ENCODE results near the gene BPIFB6. TPM values are rescaled to one million over a fixed set of nuclear protein-coding genes. Genes with fewer than 3 reads are reported as not detected.

Gene BPIFB6
- total and polyA plus RNA-seq, 7 donors: not detected

GRCh38 chr20:33013701-33014326 lies 17.6 kb upstream of the BPIFB6 start:
- no peaks in the 10 kb centered on the region for H3K4me1 ChIP-seq
- no peaks in the 10 kb centered on the region for H3K9me3 ChIP-seq
- peaks cover 0 to 6% (median 0%) of the 10 kb centered on the region in 3 donors for H3K27me3 ChIP-seq
- TF ChIP-seq POLR2A (IDR thresholded peaks at IDR 0.05) (no peak), EP300 (IDR thresholded peaks at IDR 0.05) (no peak), POLR2AphosphoS5 (IDR thresholded peaks at IDR 0.05) (no peak)
- TF ChIP-seq, protein P1, sequence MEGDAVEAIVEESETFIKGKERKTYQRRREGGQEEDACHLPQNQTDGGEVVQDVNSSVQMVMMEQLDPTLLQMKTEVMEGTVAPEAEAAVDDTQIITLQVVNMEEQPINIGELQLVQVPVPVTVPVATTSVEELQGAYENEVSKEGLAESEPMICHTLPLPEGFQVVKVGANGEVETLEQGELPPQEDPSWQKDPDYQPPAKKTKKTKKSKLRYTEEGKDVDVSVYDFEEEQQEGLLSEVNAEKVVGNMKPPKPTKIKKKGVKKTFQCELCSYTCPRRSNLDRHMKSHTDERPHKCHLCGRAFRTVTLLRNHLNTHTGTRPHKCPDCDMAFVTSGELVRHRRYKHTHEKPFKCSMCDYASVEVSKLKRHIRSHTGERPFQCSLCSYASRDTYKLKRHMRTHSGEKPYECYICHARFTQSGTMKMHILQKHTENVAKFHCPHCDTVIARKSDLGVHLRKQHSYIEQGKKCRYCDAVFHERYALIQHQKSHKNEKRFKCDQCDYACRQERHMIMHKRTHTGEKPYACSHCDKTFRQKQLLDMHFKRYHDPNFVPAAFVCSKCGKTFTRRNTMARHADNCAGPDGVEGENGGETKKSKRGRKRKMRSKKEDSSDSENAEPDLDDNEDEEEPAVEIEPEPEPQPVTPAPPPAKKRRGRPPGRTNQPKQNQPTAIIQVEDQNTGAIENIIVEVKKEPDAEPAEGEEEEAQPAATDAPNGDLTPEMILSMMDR (IDR thresholded peaks at IDR 0.05): no peak
- intact Hi-C loops (cut with DNase I): no loop called here
- H3K36me3 ChIP-seq: no peaks in the 10 kb centered on the region
- no peak overlapping the region for H3K4me3 ChIP-seq
- 66 to 78% methylated on average over 12 of the region's 12 CpGs for WGBS, 2 donors
- H3K27ac ChIP-seq: no peak overlapping the region
- DNase-seq: no peak

DNA sequence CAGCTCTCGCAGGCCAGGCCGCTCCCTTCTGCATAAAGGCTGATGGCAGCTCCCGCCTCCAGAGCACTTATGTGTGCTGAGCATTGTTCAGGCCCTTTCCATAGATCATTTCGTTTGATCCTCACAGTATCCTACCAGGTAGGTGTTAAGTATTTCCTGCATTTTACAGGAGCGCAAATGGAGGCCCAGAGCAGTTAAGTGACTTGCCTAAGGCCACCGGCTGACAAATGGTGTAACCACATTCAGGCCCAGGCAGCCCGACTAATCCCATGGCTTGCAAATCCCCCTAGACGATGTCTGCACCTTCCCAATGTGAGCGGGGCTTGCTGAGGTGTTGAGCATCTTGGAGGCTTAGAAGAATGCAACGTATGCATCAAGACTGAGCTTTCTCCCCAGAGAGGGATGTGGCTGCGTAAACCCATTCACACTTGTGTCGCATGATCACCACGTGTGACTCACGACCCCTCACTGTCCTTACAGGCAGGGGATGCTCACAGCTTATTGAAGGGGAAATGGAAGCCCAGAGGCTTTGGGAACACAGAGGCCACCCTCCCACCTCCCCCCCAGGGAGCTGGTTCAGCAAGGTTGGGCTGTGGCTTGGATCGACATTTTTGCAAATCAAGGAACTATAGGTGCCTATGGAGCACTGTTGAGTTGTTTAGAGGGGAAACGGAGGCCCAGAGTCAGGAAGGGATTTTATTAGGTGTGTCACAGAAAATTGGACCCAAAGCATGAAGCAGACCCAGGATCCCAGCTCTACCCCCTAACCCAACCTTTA lies 16.9 kb upstream of the BPIFB6 start:
- H3K27me3 ChIP-seq: peaks cover 0 to 6% (median 0%) of the 10 kb centered on the region in 3 donors
- 54 to 67% methylated on average over 16 of the region's 16 CpGs for WGBS, 2 donors
- intact Hi-C loops (cut with DNase I): no loop called here

GRCh38 chr20:33015114-33015484 lies 16.3 kb upstream of the BPIFB6 start:
- intact Hi-C loops (cut with DNase I): no loop called here
- DNase-seq: no peak
- H3K4me1 ChIP-seq: no peaks in the 10 kb centered on the region
- no peak overlapping the region for H3K27ac ChIP-seq
- no peaks in the 10 kb centered on the region for H3K36me3 ChIP-seq
- WGBS, 2 donors: 78 to 88% methylated on average over 10 of the region's 10 CpGs
- H3K4me3 ChIP-seq: no peak overlapping the region
- no peaks in the 10 kb centered on the region for H3K9me3 ChIP-seq
- TF ChIP-seq EP300 (IDR thresholded peaks at IDR 0.05): no peak
- H3K27me3 ChIP-seq: peaks cover 0 to 6% (median 0%) of the 10 kb centered on the region in 3 donors

More for the DNA sequence above, 16.9 kb upstream of the BPIFB6 start:
- Histone ChIP-seq H3K9me3 (no peaks in the 10 kb centered on the region), H3K4me1 (no peaks in the 10 kb centered on the region), H3K27ac (no peak overlapping the region), H3K4me3 (no peak overlapping the region), H3K36me3 (no peaks in the 10 kb centered on the region)
- no peak for TF ChIP-seq EP300 (IDR thresholded peaks at IDR 0.05)
- no peak for TF ChIP-seq POLR2AphosphoS5 (IDR thresholded peaks at IDR 0.05)
- no peak for TF ChIP-seq POLR2A (IDR thresholded peaks at IDR 0.05)
- TF ChIP-seq, protein P1 (IDR thresholded peaks at IDR 0.05): no peak
- DNase-seq: no peak

- Histone ChIP-seq H3K27ac (no peak overlapping the region), H3K4me1 (no peaks in the 10 kb centered on the region), H3K36me3 (no peaks in the 10 kb centered on the region), H3K9me3 (no peaks in the 10 kb centered on the region), H3K4me3 (no peak overlapping the region), H3K27me3 (peaks cover 0 to 6% (median 0%) of the 10 kb centered on the region in 3 donors)
- WGBS, 2 donors: 61 to 77% methylated on average over 15 of the region's 15 CpGs
- TF ChIP-seq POLR2A (IDR thresholded peaks at IDR 0.05) (no peak), POLR2AphosphoS5 (IDR thresholded peaks at IDR 0.05) (no peak), EP300 (IDR thresholded peaks at IDR 0.05) (no peak)
- TF ChIP-seq, protein P1 (IDR thresholded peaks at IDR 0.05): no peak
- DNase-seq: no peak
- intact Hi-C loops (cut with DNase I): no loop called here
Measured at GRCh38 chr20:33015700-33016580, 15.5 kb upstream of the BPIFB6 start.

All from sigmoid colon (tissue), 7 donors.